Measurements from ENCODE around the gene CCBE1.

DNA sequence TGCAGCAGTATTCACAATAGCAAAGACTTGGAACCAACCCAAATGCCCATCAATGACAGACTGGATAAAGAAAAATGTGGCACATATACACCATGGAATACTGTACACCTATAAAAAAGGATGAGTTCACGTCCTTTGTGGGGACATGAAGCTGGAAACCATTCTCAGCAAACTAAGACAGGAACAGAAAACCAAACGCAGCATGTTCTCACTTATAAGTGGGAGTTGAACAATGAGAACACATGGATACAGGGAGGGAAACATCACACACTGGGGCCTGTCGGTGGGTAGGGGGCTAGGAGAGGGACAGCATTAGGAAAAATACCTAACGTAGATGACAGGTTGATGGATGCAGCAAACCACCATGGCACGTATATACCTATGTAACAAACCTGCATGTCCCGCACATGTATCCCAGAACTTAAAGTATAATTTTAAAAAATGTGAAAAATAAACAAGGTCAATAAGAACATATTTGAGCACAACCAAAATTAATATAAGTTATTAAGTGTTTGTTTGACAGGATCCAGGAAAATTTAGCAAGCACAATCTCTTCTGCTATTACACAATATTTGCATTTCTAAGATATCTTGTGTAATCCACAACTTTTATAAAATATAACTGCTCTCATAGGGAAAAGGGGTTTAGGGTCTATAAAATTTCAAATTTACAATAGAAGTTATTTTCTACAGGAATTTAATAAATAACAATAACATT, 22.9 kb downstream of the CCBE1 start:
- TF ChIP-seq BHLHE40 (IDR thresholded peaks at IDR 0.05; ENCODE audit: borderline replicate concordance) (no peak), HDGF (IDR thresholded peaks at IDR 0.05; ENCODE audit: borderline replicate concordance) (no peak), LEF1 (IDR thresholded peaks at IDR 0.05; ENCODE audit: borderline replicate concordance) (no peak), SP1 (IDR thresholded peaks at IDR 0.05) (no peak), SUZ12 (IDR thresholded peaks at IDR 0.05) (no peak), FOXK2 (IDR thresholded peaks at IDR 0.05) (no peak), TARDBP (IDR thresholded peaks at IDR 0.05) (no peak), FOXM1 (IDR thresholded peaks at IDR 0.05; ENCODE audit: borderline replicate concordance) (no peak), FOXA1 (IDR thresholded peaks at IDR 0.05) (no peak), CTBP1 (IDR thresholded peaks at IDR 0.05; ENCODE audit: borderline replicate concordance) (no peak), ARNT (IDR thresholded peaks at IDR 0.05) (no peak)
- TF ChIP-seq, protein P1, sequence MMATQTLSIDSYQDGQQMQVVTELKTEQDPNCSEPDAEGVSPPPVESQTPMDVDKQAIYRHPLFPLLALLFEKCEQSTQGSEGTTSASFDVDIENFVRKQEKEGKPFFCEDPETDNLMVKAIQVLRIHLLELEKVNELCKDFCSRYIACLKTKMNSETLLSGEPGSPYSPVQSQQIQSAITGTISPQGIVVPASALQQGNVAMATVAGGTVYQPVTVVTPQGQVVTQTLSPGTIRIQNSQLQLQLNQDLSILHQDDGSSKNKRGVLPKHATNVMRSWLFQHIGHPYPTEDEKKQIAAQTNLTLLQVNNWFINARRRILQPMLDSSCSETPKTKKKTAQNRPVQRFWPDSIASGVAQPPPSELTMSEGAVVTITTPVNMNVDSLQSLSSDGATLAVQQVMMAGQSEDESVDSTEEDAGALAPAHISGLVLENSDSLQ (IDR thresholded peaks at IDR 0.05): no peak

Measured in HEK293T (cell line).